HG03442 (cell line): ENCODE data around the gene L2HGDH.
"Not testable (repeated sequence)": the region's sequence is repeated elsewhere in the genome, so short reads cannot be mapped to it uniquely, and the experiment has no call there.

Experiments
- ATAC-seq: cut with Tn5 transposase; IDR thresholded peaks from one replicate; pipeline ENCODE4 v1.9.1; 2021; ENCODE audit warnings: mild to moderate bottlenecking, moderate library complexity; ENCODE audit not compliant: unreplicated experiment

The L2HGDH gene

DNA sequence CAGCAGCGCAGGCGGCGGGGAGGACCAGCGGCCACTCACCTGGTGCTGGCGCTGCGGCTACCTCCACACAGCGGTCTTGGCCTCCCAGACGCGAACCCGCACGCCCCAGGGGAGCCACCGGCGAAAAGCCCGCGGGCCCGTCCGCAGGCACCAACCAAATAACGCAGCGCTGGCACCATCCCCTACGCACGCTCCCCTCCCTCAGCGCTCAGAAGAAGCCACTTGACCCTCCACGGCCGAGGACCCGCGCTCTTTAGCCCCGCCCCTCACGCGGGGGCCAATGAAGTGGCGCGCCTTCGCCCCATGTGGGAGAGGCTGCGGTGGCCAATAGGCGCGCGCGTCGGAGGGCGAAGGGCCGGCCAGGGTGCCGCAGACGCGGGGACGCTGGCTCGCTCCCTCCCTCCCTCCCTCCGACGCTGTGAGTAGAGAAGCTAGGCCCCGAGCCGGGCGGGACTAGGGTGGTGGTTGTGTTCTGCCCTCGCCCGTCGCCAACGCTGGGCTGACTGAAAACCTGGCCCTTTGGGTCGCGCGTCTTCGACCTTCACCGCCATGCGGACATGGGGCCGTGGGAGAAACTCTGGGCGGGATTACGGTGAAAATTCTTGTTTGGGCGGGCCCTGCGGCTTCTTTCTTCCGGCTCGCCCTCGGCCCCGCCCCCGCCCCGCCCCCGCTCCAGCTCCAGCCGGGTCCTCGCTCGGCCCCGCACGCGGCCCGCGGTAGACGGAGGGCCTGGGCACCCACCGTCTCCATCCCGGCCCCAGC is at the start of gene L2HGDH, which contains the start of gene DMAC2L:
TSS of gene L2HGDH (minus strand) at position 258 of the 762 bp plus-strand sequence. CDS start at position 179, 79 bp downstream.
TSS of gene DMAC2L (plus strand) at position 353 of the 762 bp plus-strand sequence. CDS start 9,164 bp downstream, outside the sequence.
- peak; percentile 91 for ATAC-seq

DNA sequence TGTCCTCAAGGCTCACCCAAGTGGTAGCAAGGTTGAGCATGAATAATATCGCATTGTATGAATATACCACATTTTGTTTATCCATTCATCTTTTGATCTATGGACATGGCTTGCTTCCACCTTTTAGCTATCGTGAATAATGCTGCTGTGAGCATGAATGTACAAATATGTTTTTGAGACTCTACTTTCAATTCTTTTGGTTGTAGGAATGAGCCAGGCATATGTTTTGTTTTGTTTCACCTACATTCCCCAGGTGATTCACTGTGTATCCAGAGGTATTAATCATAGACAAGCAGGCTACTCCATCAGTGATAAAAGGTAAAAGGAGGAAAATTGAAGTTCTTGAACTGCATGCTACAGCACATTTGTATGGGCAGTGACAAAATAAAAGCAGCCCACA is 48.8 kb upstream of the L2HGDH start:
- no peak for ATAC-seq

DNA sequence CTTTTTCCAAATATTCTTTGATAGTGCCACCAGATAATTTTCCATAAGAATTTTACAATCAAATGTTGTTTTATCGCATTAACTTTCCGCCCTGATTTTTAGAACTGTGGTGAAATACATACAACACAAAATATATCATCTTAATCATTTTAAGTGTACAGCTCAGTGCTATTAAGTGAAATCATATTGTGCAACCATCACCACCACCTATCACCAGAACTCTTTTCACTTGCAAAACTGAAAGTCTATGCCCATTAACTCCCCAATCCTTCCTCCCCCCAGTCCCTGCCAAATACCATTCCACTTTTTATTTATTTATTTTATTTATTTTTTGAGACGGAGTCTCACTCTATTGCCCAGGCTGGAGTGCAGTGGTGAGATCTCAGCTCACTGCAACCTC is 48.1 kb upstream of the L2HGDH start:
- ATAC-seq: no peak

DNA sequence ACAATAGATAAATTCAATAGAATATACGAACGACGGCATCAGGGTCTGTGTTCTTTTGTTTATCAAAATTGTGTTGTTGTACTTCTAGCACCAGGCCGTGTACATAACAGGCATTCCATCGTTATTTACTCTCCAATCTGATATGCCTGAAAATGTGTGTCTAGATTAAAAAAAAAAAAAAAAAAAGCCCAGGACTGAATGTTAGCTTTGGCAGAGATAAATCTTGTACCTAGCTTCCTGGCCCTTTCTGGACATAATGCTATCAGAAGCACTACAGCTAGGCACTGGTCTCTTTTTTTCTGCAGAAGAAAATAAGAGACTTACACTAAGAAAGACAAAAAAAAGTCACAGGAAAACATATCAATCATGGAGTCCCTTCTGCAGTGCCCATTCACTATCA is 47.6 kb upstream of the L2HGDH start:
- ATAC-seq: no peak

DNA sequence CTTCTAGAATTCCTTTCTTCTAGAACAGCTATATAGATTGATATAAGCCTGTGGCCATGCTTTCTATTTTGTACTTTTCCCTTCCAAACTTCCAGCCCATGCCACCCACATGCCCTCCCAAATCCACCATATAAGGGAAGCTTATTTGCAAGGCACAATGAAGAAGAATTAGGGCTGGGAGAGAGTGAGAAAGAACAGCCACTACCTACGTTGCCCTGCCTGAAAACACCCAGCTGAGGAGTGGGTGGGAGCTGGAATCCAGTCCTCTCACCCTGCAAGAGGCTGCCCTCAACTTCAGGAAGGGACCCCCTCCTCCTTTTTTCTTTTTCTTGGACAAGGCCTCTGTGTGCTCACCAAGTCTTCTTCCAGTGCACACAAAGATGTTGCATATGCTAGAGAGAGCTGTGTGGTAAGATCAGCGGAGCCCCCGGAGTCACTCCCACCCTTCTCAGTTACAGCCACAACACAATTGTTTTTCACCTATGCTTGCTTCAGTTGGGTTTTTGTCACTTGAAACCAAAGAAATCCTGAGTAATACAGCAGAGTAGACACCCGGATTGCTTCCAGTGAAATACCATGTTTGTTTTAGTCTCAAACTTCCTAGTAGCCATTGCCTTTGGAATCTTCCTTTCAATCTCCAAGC is 45.8 kb upstream of the L2HGDH start:
- no peak for ATAC-seq

DNA sequence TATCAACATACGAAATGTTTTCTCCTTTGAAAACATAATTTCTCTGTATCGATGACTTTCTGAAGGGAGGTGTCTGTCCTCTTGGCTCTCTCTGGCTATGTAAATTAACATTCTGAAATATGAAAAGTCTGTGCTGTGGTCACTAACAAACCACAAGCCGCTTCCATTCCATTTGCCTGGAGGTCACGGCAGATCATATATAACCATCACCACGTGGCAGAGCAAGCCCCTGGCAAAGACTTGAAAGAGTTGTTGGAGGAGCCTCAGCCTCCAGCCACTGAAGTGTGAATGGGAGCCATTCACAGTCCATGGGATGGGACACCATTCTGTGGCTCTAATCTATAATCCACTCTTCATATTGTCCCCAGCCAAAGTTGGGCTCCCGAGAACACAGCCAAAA is 45.1 kb upstream of the L2HGDH start:
- ATAC-seq: no peak

DNA sequence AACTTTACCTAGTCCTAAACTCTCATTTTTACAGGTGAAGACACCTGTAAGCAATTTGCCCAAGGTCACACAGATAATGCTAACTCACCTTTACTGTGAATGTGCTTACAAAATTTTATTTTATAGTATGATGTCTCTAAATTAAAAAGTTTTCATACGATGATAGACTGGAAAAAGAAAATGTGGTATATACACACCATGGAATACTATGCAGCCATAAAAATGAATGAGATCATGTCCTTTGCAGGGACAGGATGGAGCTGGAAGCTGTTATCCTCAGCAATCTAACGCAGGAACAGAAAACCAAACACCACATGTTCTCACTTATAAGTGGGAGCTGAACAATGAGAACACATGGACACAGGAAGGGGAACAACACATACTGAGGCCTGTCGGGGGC is 44.3 kb upstream of the L2HGDH start:
- ATAC-seq: not testable (repeated sequence)

DNA sequence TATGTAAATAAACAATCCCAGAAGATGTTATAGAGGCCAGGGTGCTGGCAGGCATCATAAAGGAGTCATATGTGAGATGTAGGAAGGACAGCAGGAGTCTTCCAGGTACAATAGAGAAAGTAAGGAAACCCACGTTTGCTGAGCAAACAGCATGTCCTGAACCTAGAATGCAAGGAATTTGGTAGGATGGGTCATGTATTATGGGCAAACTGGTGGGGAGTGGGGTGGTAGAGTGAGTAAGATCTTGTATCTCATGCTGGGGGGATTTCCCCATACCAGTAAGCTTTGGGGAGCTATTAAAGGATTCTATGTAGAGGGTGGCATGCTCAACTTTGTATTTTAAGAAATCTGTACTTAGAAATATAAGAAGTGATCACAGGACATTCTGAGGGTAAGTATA is 43.7 kb upstream of the L2HGDH start:
- no peak for ATAC-seq

DNA sequence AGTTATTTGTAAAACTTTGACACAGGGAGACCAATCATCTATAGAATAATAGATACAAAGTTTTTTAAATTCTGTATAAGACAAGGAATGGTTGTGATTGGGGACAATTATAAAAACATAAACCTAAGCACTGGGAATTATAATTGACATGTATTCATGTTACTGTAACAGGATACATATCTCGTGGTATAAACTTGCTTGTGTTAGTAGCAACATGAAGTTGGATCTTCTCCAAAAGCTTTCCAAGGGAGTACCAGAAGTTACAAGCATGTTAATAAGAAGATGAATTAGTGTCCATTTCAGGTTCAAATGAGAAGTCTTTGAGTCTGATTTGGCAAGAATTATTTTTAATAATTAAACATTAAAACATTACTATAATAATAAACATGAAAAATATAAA is 42.5 kb upstream of the L2HGDH start:
- ATAC-seq: no peak

DNA sequence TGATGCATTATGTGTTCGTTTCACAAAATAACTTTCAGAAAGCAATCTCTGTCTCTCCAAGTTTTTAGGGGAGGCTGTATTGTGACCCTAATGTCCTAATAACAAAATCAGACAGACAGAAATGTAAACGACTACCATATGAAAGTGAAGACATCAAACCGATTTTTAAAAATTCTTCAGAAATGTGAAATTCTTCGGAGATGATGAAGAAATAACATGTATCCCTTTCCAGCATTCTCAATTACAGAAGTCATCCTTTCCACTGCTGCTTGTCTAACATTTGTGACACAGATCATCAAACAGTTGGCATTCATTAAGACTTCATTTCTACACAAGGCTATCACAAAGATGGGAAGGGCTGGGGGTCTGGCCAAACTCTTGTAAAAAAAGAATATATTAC is 41.1 kb upstream of the L2HGDH start:
- ATAC-seq: no peak

DNA sequence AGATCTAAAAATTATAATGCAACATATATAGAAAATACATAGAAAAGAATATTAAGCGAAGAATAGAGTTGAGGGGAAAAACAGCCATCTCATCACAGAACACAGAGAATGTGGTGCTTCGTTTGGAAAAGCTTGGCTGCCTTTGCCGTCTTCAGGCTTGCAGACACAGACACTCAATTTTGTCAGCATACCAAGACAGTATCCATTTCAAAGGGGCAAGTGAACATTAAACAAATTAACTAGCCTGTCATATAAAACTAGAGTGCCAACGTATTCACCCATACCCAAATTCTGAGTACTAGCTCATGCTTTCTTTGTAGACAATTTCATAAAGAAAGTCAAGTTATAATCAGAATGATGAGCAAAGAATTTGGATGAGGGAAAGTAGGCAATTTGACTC is 40.6 kb upstream of the L2HGDH start:
- no peak for ATAC-seq

DNA sequence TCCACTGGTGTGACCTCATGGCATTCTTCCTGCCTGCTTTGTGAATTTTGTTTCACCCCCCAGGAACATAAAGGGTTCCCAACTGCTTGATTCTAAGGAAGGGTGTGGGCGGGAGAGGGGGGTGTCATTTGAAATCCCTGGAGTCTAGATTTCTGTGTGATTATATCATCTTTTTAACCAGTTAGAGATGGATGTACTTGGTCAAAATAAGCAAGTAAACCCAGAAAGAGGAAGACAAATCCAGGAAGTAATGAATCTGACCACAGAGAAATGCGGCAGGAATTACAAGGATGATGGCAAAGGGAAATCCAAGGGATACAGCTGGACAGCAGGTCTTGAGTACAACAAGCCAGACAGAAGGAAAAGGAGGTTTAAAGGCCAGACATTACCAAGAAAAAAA is 38.9 kb upstream of the L2HGDH start:
- ATAC-seq: no peak

DNA sequence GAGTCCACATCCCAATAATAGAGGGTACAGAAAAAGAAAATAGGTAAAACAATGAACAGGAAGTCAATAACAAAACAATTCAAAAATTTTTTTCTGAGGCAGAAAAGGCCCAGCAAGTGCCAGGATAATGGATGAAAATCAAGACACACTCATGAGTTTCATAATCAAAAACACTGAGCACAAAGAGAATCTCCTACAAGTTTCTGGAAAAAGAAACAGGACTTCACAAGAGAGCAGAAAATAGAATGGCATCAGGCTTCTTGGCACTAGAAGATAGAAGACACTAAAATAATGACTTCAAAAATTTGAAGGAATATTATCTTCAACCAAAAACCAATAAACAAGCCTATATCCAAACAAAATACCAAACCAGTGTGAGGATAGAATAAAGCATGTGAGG is 36.9 kb upstream of the L2HGDH start:
- ATAC-seq: no peak

DNA sequence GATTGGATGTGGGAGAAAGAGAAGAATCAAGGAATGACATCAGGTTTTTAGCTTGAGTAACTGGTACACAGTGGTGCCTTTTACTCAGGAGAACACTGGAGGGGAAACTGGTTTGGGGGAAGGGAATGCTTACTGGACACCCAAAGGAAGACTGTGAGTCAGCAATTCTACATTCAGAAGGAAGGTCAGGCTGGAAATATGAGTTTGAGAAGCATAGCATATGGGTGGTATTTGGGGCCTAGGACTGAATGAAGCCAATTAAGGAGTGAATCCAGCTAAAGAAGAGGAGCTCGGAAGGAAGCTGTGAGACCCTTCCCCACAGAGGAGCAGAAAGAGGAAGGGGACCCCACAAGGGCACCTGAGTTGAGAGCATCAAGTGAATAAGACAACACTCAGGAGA is 35.5 kb upstream of the L2HGDH start:
- no peak for ATAC-seq

DNA sequence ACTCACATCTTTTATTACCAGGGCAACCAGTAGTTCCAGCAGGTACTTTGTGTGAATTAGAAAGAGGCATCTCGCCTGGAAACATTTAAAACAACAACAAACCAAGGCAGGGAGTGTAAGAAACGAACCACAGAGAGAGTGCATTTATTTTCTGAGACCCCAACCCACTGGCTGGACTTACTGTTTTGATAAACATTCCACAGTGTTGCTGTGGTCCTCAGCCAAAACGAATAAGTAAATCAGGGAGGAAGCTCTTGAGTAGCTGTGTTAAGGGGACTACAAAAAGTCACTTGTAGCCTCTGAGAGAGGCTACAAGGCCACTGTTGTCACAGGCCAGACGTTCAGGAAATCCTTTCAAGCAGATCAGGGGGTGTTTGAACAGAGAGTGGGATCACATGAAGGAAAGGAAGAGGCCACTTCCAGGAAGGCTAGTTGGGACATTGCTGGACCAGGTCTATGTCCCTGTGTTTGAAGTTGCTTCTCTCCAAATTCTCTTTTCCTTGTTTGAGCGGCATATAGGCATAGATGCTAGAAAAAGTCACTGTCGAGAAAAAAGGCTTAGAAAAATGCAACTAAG is 33.9 kb upstream of the L2HGDH start:
- no peak for ATAC-seq

DNA sequence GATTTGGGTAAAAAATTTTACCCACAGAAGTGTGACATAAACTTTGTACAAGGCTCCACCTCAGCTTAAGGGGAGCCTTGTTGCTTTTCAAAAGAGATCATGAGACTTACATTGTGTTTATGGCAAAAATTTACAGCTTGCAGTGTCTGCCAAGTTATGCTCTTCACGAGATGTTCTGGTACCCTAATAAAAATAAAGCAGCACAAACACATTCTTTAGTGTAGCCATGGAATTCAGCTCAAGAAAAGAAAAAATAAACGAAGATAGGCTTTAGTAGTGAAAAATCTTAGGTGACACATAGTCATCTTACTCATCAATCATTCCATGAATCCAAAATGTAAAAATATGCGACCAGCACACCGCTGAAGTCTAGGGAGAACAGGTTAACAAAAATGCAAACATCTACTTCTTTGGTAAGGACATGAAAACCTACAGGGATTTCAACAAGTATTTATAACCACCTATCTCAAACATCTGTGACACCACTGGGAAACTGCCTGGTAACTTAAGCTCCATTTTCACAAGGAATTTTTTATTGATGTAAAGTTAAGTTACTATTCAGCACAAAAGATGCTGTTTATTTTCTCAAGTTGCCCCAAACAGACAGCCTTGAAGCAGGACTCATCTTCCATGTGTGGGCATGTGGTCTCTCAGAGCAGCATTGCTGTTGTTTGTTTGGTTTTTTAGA is 33.0 kb upstream of the L2HGDH start:
- no peak for ATAC-seq

DNA sequence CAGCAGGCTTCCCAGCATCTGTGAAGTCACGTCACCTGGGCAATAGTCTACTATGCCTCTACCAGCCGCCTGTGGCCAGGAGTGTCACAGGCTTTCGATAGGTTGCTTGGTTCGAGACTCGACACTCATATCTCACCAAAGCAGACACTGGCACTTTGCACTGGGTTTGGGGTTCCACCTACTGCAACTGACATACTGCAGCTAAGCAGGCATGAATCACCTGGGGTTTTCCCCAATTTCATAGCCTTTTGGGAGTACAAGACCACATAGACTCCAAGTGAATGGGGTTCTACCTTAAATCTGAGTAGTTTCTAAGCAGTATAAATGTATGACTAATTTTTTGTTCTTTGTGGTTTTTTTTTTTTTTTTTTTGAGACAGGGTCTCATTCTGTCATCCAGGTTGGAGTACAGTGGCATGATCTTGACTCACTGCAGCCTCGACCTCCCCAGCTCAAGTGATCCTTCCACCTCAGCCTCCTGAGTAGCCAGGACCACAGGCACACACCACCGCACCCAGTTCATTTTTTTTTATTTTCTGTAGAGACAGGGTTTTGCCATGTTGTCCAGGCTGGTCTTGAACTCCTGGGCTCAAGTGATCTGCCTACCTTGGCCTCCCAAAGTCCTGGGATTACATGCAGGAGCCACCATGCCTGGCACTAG is 32.2 kb upstream of the L2HGDH start:
- peak; percentile 91 for ATAC-seq

DNA sequence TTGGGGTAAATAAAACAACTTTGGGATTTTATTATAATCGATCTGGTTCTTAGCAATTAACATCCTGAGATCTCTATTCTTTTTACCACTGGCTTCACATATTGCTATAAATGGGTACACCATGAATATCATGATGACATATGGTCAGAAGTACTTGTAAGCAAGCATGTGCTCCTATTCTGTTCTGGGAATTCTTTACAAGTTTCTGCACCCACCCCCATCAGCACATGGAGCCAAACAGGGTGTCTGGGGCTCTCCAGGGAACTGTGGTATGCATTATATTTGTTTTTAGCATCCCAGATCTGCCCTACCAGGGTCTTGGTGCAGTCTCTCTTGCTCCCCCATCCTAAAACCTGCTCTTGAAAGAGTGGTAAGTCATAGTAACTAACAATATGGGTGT is 31.4 kb upstream of the L2HGDH start:
- no peak for ATAC-seq

DNA sequence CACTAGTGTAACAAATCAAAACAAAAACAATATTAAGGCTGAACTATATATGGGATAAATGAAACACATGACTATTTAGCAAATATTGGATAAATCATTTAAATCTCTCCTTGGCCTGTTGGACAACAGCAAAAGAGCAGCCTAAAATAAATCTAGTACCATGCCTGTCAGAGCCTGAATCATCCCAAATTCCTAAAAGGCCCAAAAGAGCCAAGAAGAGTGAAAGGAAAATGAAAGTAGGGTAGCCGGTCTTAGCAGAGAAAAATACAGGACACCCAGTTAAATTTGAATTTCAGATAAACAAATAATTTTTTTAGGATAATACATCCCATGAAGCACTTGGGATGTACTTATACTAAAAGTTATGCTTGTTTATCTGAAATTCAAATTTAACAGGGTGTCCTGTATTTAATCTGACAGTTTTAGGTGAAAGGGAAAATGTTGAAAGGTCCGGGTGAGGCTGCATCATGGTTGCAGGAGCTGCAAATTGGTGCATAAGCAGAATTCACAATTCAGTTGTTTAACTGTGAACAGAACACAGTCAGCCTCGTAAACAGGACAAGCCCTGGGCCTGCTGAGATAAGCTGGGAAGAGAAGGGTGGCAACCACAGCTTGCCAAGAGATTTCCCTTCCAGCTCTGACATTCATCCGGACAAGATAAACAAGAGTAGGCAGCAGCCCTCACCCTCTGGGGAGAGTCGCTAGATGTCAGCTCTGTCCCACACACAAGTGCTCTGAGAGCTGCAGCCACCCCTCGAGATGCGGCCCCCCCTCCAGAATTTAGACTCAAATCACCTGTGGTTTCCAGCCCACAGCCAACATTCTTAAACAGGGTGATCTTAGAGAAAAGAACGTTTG is 30.4 kb upstream of the L2HGDH start:
- ATAC-seq: peak; percentile 48

DNA sequence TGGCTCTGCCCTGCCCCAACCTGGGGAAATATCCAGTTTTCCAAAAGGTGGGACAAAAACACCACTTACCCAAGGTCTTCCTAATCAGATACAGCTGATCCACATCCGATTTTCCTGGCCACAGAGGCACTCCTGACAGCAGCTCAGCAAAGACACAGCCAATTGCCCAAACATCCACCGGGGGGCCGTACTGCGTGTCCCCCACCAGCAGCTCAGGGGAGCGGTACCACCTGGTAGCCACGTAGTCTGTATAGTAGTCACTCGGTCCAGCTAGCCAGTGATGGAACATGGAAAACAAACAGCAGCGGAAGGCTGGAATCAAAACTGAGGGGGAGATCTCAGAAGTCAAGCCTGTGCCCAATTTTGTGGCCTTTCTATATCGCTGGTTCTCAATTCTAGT is 28.9 kb upstream of the L2HGDH start:
- ATAC-seq: no peak
